CD4-positive, alpha-beta T cell (primary cell): Measurements from ENCODE around the gene GPD2. TPM values are rescaled to one million over a fixed set of nuclear protein-coding genes. Genes with fewer than 3 reads are reported as not detected.

ENCODE experiments used
- ATAC-seq: fragments of 200-7000 bp; cut with Tn5 transposase; one replicate; pipeline ENCODE4 v1.10.0; 2022; ENCODE audit warnings: mild to moderate bottlenecking; ENCODE audit not compliant: poor library complexity
- CTCF ChIA-PET: fragments of 350-600 bp; sonication (Branson Sonifier 250); formaldehyde crosslinking; loops from one replicate; lab custom pipeline; 2021; ENCODE audit warnings: antibody characterized with exemption, inconsistent platforms; lab: Charles Lee
- POLR2A ChIA-PET: fragments of 350-600 bp; sonication (Branson Sonifier 250); formaldehyde crosslinking; loops from one replicate; lab custom pipeline; 2021; ENCODE audit warnings: antibody characterized with exemption, inconsistent platforms; lab: Charles Lee
- DNase-seq, 14 experiments: peaks; one replicate each; pipeline ENCODE4 v3.0.0-alpha.2; 2013 to 2020; ENCODE audit warnings: mixed read lengths in 2 of 14
- H3K27ac ChIP-seq, 2 donors: one replicate each; pipeline versions ENCODE4 v1.5.1 to v1.7.0; 2013; ENCODE audit warnings: low read length in 2 of 2, low read depth in 1 of 2, mild to moderate bottlenecking in 1 of 2
- H3K27me3 ChIP-seq, 2 experiments: 1 replicate in 1 of 2; 2 replicates in 1 of 2; pipeline versions ENCODE4 v1.6.1 to v1.7.0; 2013; ENCODE audit warnings: low read length in 2 of 2, control low read depth in 1 of 2, mild to moderate bottlenecking in 1 of 2, moderate library complexity in 1 of 2; ENCODE audit not compliant: insufficient read depth in 2 of 2, control insufficient read depth in 1 of 2
- H3K36me3 ChIP-seq: one replicate; pipeline ENCODE4 v1.6.1; 2013; ENCODE audit warnings: low read length, control low read depth; ENCODE audit not compliant: insufficient read depth
- H3K4me1 ChIP-seq: one replicate; pipeline ENCODE4 v1.6.1; 2013; ENCODE audit warnings: low read length, control low read depth; ENCODE audit not compliant: insufficient read depth
- H3K4me3 ChIP-seq: one replicate; pipeline ENCODE4 v1.5.1; 2013; ENCODE audit warnings: mild to moderate bottlenecking, low read length, moderate library complexity
- H3K9me3 ChIP-seq, 2 experiments: 1 replicate in 1 of 2; 2 replicates in 1 of 2; pipeline versions ENCODE4 v1.6.1 to v1.7.0; 2013; ENCODE audit warnings: low read length in 2 of 2, mild to moderate bottlenecking in 2 of 2, control low read depth in 1 of 2, moderate library complexity in 1 of 2; ENCODE audit not compliant: control insufficient read depth in 1 of 2, insufficient read depth in 1 of 2
- H3K27ac Mint-ChIP-seq: one replicate; pipeline ENCODE4 v1.8.0; 2020; ENCODE audit warnings: mixed read lengths
- H3K27me3 Mint-ChIP-seq: one replicate; pipeline ENCODE4 v1.8.0; 2021; ENCODE audit warnings: mixed read lengths
- H3K36me3 Mint-ChIP-seq: one replicate; pipeline ENCODE4 v1.8.0; 2021; ENCODE audit warnings: low read depth, mixed read lengths
- H3K4me1 Mint-ChIP-seq: one replicate; pipeline ENCODE4 v1.8.0; 2021; ENCODE audit warnings: low read depth, mixed read lengths
- H3K4me3 Mint-ChIP-seq: one replicate; pipeline ENCODE4 v1.8.0; 2020; ENCODE audit warnings: mild to moderate bottlenecking, mixed read lengths
- H3K9me3 Mint-ChIP-seq: one replicate; pipeline ENCODE4 v1.8.0; 2020; ENCODE audit warnings: mixed read lengths
- CTCF ChIP-seq: fragments of 200-600 bp; IDR thresholded peaks from one replicate; pipeline ENCODE4 v1.8.0; 2022; ENCODE audit warnings: antibody characterized with exemption, mild to moderate bottlenecking
- intact Hi-C, 2 experiments: fragments of 100-400 bp; cut with DNase I in 1 of 2; cut with micrococcal nuclease in 1 of 2; formaldehyde crosslinking; loops; one replicate each; pipeline versions ENCODE4 v1.15.1 to v1.9.0; 2023 to 2025; cut with DNase I, micrococcal nuclease
- total RNA-seq, 174 experiments: library from RNA in 2 of 174; stranded (reverse) in 2 of 174; gene quantifications; one replicate each; pipeline ENCODE4 v1.2.3 and lab custom pipeline; 2021 to 2026

GPD2 gene
- total RNA-seq, 2 experiments from 2014 or later: 6.2 to 6.7 TPM

- DNase-seq: no peak
- Mint-ChIP-seq H3K27ac (no peak overlapping the region), H3K4me1 (no peaks in the 10 kb centered on the region), H3K9me3 (no peaks in the 10 kb centered on the region), H3K4me3 (no peak overlapping the region), H3K36me3 (peaks cover 6% of the 10 kb centered on the region), H3K27me3 (no peaks in the 10 kb centered on the region)
- Histone ChIP-seq H3K4me1 (no peaks in the 10 kb centered on the region), H3K4me3 (no peak overlapping the region), H3K27ac (no peak overlapping the region), H3K9me3 (no peaks in the 10 kb centered on the region), H3K27me3 (no peaks in the 10 kb centered on the region), H3K36me3 (peaks cover 6% of the 10 kb centered on the region)
- POLR2A ChIA-PET: no interaction called here
- intact Hi-C loops: no loop called here
- CTCF ChIA-PET: no interaction called here
- TF ChIP-seq CTCF: no peak
- no peak for ATAC-seq
Observed at GRCh38 chr2:156548413-156548812, 112.2 kb downstream of the GPD2 start.

- intact Hi-C loops: no loop called here
- ATAC-seq (no peak), DNase-seq (no peak)
- Histone ChIP-seq H3K27me3 (no peaks in the 10 kb centered on the region), H3K27ac (no peak overlapping the region), H3K36me3 (peaks cover 9% of the 10 kb centered on the region), H3K4me3 (no peak overlapping the region), H3K9me3 (no peaks in the 10 kb centered on the region), H3K4me1 (no peaks in the 10 kb centered on the region)
- Mint-ChIP-seq H3K4me1 (no peaks in the 10 kb centered on the region), H3K36me3 (peaks cover 25% of the 10 kb centered on the region), H3K27me3 (no peaks in the 10 kb centered on the region), H3K27ac (no peak overlapping the region), H3K4me3 (no peak overlapping the region), H3K9me3 (no peaks in the 10 kb centered on the region)
- CTCF ChIA-PET: no interaction called here
- POLR2A ChIA-PET: no interaction called here
- TF ChIP-seq CTCF: no peak
Observed at GRCh38 chr2:156553714-156554442, 117.7 kb downstream of the GPD2 start.

GRCh38 chr2:156561326-156561725 is 125.1 kb downstream of the GPD2 start:
- Mint-ChIP-seq H3K9me3 (no peaks in the 10 kb centered on the region), H3K36me3 (peaks cover 26% of the 10 kb centered on the region), H3K27ac (no peak overlapping the region), H3K27me3 (no peaks in the 10 kb centered on the region), H3K4me3 (no peak overlapping the region), H3K4me1 (no peaks in the 10 kb centered on the region)
- POLR2A ChIA-PET: no interaction called here
- H3K4me3 ChIP-seq: no peak overlapping the region
- CTCF ChIA-PET: no interaction called here
- H3K4me1 ChIP-seq: no peaks in the 10 kb centered on the region
- H3K36me3 ChIP-seq: peaks cover 3% of the 10 kb centered on the region
- intact Hi-C loops: no loop called here
- ATAC-seq: no peak
- no peaks in the 10 kb centered on the region for H3K27me3 ChIP-seq
- H3K27ac ChIP-seq: no peak overlapping the region
- H3K9me3 ChIP-seq: no peaks in the 10 kb centered on the region
- DNase-seq: no peak
- TF ChIP-seq CTCF: no peak
